Colonic mucosa (tissue), 4 donors: ENCODE measurements around the gene HOXC10. TPM values are rescaled to one million over a fixed set of nuclear protein-coding genes. Genes with fewer than 3 reads are reported as not detected.

Source experiments
- DNase-seq: peaks from one replicate; pipeline ENCODE4 v3.0.0-alpha.2; 2020
- H3K27ac ChIP-seq: fragments of 200-600 bp; one replicate; pipeline ENCODE4 v1.8.0; 2021
- H3K27me3 ChIP-seq: fragments of 200-600 bp; one replicate; pipeline ENCODE4 v1.8.0; 2021
- H3K36me3 ChIP-seq: fragments of 200-600 bp; one replicate; pipeline ENCODE4 v1.8.0; 2021
- H3K4me1 ChIP-seq: fragments of 200-600 bp; one replicate; pipeline ENCODE4 v1.8.0; 2021; ENCODE audit warnings: mild to moderate bottlenecking
- H3K4me3 ChIP-seq: fragments of 200-600 bp; one replicate; pipeline ENCODE4 v1.8.0; 2021
- H3K9ac ChIP-seq, 2 donors: one replicate each; pipeline ENCODE4 v1.7.0; 2013; ENCODE audit warnings: control low read depth in 2 of 2, low read depth in 2 of 2, low read length in 2 of 2
- H3K9me3 ChIP-seq: fragments of 200-600 bp; one replicate; pipeline ENCODE4 v1.8.0; 2021
- intact Hi-C: fragments of 100-400 bp; cut with DNase I; formaldehyde crosslinking; loops from one replicate; pipeline ENCODE4 v1.14.1; 2022
- total RNA-seq, 2 donors: library from RNA; stranded (reverse); fragmentation: NEBNext Ultra II Directional in 1 of 2; extraction: Animal tissue kit (Norgen Biotek cat#: 25700) in 1 of 2; gene quantifications; one replicate each; pipeline ENCODE4 v1.2.1, GENCODE V29; 2021
- TF ChIP-seq, protein P1 (sequence below): fragments of 200-600 bp; IDR thresholded peaks from one replicate; pipeline ENCODE4 v1.8.0; 2022; ENCODE audit warnings: antibody characterized with exemption, mild to moderate bottlenecking
- donor health status: healthy.
- donor health status: DM: no; HTN: no; CAD: no.
- donor health status: DM: no; HTN: no; CAD: no.

HOXC10 gene
- total RNA-seq, 2 donors from 2014 or later: not detected

- Histone ChIP-seq H3K36me3 (no peaks in the 10 kb centered on the region), H3K4me1 (no peaks in the 10 kb centered on the region), H3K9ac (no peak overlapping the region), H3K27me3 (peaks cover 91% of the 10 kb centered on the region), H3K27ac (no peak overlapping the region), H3K9me3 (no peaks in the 10 kb centered on the region), H3K4me3 (no peak overlapping the region)
- DNase-seq: no peak
- intact Hi-C loops: no loop called here
- TF ChIP-seq, protein P1, sequence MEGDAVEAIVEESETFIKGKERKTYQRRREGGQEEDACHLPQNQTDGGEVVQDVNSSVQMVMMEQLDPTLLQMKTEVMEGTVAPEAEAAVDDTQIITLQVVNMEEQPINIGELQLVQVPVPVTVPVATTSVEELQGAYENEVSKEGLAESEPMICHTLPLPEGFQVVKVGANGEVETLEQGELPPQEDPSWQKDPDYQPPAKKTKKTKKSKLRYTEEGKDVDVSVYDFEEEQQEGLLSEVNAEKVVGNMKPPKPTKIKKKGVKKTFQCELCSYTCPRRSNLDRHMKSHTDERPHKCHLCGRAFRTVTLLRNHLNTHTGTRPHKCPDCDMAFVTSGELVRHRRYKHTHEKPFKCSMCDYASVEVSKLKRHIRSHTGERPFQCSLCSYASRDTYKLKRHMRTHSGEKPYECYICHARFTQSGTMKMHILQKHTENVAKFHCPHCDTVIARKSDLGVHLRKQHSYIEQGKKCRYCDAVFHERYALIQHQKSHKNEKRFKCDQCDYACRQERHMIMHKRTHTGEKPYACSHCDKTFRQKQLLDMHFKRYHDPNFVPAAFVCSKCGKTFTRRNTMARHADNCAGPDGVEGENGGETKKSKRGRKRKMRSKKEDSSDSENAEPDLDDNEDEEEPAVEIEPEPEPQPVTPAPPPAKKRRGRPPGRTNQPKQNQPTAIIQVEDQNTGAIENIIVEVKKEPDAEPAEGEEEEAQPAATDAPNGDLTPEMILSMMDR: no peak
Measured at GRCh38 chr12:53983568-53983949, 1.4 kb upstream of the HOXC10 start.

- TF ChIP-seq, protein P1: no peak
- Histone ChIP-seq H3K4me1 (no peaks in the 10 kb centered on the region), H3K9me3 (no peaks in the 10 kb centered on the region), H3K9ac (no peak overlapping the region), H3K36me3 (no peaks in the 10 kb centered on the region), H3K27me3 (peaks cover 91% of the 10 kb centered on the region), H3K27ac (no peak overlapping the region), H3K4me3 (no peak overlapping the region)
- intact Hi-C loops: no loop called here
- DNase-seq: no peak
Measured at GRCh38 chr12:53983950-53984572, 885 bp upstream of the HOXC10 start.

- no peak for DNase-seq
- Histone ChIP-seq H3K9me3 (no peaks in the 10 kb centered on the region), H3K27me3 (peaks cover 93% of the 10 kb centered on the region), H3K36me3 (no peaks in the 10 kb centered on the region), H3K4me1 (no peaks in the 10 kb centered on the region), H3K4me3 (no peak overlapping the region), H3K27ac (no peak overlapping the region), H3K9ac (peak overlapping the region in 1 of 2 donors; percentile 28)
- intact Hi-C loops: no loop called here
- TF ChIP-seq, protein P1: no peak
Measured at GRCh38 chr12:53985692-53985993, 697 bp downstream of the HOXC10 start.

- intact Hi-C loops: no loop called here
- H3K4me1 ChIP-seq: no peaks in the 10 kb centered on the region
- TF ChIP-seq, protein P1: no peak
- H3K9ac ChIP-seq: no peak overlapping the region
- no peak overlapping the region for H3K4me3 ChIP-seq
- H3K36me3 ChIP-seq: no peaks in the 10 kb centered on the region
- H3K9me3 ChIP-seq: no peaks in the 10 kb centered on the region
- peaks cover 93% of the 10 kb centered on the region for H3K27me3 ChIP-seq
- DNase-seq: no peak
- H3K27ac ChIP-seq: no peak overlapping the region
Measured at GRCh38 chr12:53985994-53986685, 1.2 kb downstream of the HOXC10 start.

- peaks cover 94% of the 10 kb centered on the region for H3K27me3 ChIP-seq
- H3K4me3 ChIP-seq: no peak overlapping the region
- no peaks in the 10 kb centered on the region for H3K9me3 ChIP-seq
- H3K36me3 ChIP-seq: no peaks in the 10 kb centered on the region
- no peaks in the 10 kb centered on the region for H3K4me1 ChIP-seq
- no peak overlapping the region for H3K27ac ChIP-seq
- intact Hi-C loops: no loop called here
- TF ChIP-seq, protein P1: no peak
- no peak for DNase-seq
- no peak overlapping the region for H3K9ac ChIP-seq
Measured at GRCh38 chr12:53986686-53987483, 1.9 kb downstream of the HOXC10 start.
